Nephron (organoid): Measurements from ENCODE around the gene DDX1.

ENCODE experiments used
- H3K27ac Mint-ChIP-seq, 3 experiments: 2 replicates each; pipeline ENCODE4 v1.8.0; 2020; ENCODE audit warnings: mixed read lengths in 3 of 3, mild to moderate bottlenecking in 2 of 3, moderate library complexity in 1 of 3
- H3K27me3 Mint-ChIP-seq: 2 replicates; pipeline ENCODE4 v1.8.0; 2021; ENCODE audit warnings: low read depth, mild to moderate bottlenecking, moderate library complexity, mixed read lengths
- H3K36me3 Mint-ChIP-seq: 2 replicates; pipeline ENCODE4 v1.8.0; 2020; ENCODE audit warnings: low read depth, mixed read lengths
- H3K4me1 Mint-ChIP-seq: 2 replicates; pipeline ENCODE4 v1.8.0; 2020; ENCODE audit warnings: mixed read lengths
- H3K4me3 Mint-ChIP-seq, 3 experiments: 2 replicates each; pipeline ENCODE4 v1.8.0; 2020; ENCODE audit warnings: mild to moderate bottlenecking in 3 of 3, mixed read lengths in 3 of 3, moderate library complexity in 2 of 3
- H3K9me3 Mint-ChIP-seq: 2 replicates; pipeline ENCODE4 v1.8.0; 2020; ENCODE audit warnings: mixed read lengths
- TF ChIP-seq, protein P1 (sequence below), 3 experiments: fragments of 200-600 bp; sonication (generic); IDR thresholded peaks; one replicate each; pipeline ENCODE4 v1.5.0; 2021; ENCODE audit warnings: antibody characterized with exemption in 3 of 3; ENCODE audit not compliant: unreplicated experiment in 3 of 3

The DDX1 gene

DNA sequence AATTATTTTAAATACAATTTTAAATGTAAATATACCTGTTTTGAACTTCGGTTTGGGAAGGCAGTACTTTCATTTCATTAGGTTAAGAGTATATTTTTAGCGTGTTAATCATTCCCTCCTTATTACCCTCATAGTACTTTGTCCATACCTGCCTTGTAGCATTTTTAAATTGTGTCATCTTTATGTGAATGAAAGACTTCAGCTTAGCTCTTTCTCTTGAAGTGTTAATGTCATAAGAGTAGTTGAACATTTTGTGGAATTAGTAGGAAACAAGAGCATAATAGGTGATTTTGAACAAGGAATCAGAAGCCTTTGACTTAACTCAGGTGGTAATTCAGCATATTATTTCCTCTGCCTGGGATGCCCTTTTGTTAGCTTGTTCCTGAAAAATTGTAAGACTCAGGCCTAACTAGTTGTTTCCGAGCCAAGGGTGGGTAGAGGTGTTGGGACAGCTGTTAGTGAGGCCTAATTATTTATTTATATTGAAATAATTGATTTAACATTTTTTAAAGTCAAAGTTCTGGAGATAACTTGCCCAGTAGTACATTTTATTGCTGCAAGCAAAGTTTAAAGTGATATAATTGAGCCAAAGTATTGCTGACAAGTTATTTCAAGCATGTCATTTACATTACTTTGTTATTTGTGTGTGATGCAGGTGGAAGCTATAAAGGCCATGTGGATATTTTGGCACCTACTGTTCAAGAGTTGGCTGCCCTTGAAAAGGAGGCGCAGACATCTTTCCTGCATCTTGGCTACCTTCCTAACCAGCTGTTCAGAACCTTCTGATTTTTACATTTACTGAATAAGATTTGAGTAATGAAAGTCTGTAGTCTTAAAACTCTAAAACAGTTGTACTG is 38.7 kb downstream of the DDX1 start:
- H3K4me1 Mint-ChIP-seq = peaks cover 26% of the 10 kb centered on the region
- no peak overlapping the region for H3K4me3 Mint-ChIP-seq
- TF ChIP-seq, protein P1, sequence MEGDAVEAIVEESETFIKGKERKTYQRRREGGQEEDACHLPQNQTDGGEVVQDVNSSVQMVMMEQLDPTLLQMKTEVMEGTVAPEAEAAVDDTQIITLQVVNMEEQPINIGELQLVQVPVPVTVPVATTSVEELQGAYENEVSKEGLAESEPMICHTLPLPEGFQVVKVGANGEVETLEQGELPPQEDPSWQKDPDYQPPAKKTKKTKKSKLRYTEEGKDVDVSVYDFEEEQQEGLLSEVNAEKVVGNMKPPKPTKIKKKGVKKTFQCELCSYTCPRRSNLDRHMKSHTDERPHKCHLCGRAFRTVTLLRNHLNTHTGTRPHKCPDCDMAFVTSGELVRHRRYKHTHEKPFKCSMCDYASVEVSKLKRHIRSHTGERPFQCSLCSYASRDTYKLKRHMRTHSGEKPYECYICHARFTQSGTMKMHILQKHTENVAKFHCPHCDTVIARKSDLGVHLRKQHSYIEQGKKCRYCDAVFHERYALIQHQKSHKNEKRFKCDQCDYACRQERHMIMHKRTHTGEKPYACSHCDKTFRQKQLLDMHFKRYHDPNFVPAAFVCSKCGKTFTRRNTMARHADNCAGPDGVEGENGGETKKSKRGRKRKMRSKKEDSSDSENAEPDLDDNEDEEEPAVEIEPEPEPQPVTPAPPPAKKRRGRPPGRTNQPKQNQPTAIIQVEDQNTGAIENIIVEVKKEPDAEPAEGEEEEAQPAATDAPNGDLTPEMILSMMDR (IDR thresholded peaks at IDR 0.05; ENCODE audit: unreplicated experiment in 3 of 3) = no peak
- no peaks in the 10 kb centered on the region for H3K27me3 Mint-ChIP-seq
- no peaks in the 10 kb centered on the region for H3K9me3 Mint-ChIP-seq
- H3K36me3 Mint-ChIP-seq = peaks cover 89% of the 10 kb centered on the region
- peak overlapping the region in 1 of 3 experiments; percentile 29 for H3K27ac Mint-ChIP-seq

DNA sequence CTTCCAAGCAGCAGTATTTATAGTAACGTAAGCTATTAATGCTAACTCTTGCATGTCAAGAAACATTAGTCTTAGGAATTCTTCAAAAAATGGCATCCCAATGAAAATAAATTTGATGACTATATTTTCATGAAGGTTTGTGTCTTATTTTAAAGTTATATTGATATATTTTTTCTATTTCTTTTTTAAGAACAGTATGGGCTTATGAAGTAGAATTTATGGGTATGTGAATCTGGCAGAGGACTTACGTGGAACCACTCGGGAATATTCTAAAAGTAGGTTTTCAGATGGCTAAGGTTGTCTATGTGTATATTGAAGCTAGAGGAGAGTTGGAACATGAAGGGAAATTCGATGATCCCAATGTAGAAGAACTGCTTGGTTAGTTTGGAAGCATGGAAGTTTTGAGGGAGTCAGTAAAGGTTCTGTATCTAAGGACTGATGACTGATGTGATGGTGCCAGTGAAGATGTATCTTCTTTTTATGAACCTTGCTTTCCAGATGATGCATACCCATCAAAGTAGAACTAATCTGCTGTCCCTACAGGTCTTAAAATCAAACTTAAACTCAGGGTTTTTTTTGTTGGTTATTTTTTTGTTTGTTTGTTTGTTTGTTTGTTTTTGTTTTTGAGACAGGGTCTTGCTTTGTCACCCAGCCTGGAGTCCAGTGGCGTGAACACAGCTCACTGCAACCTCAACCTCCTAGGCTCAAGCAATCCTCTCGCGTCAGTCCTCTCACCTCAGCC is 39.5 kb downstream of the DDX1 start:
- Mint-ChIP-seq H3K4me3 (no peak overlapping the region), H3K9me3 (no peaks in the 10 kb centered on the region), H3K27ac (peak overlapping the region in 2 of 3 experiments; percentile 19 to 29), H3K27me3 (no peaks in the 10 kb centered on the region), H3K4me1 (peaks cover 28% of the 10 kb centered on the region), H3K36me3 (peaks cover 82% of the 10 kb centered on the region)
- TF ChIP-seq, protein P1 (IDR thresholded peaks at IDR 0.05; ENCODE audit: unreplicated experiment in 3 of 3) = no peak

GRCh38 chr2:15631883-15632282 is 40.2 kb downstream of the DDX1 start:
- no peaks in the 10 kb centered on the region for H3K27me3 Mint-ChIP-seq
- TF ChIP-seq, protein P1 (IDR thresholded peaks at IDR 0.05; ENCODE audit: unreplicated experiment in 3 of 3) = no peak
- no peak overlapping the region for H3K4me3 Mint-ChIP-seq
- H3K36me3 Mint-ChIP-seq = peaks cover 74% of the 10 kb centered on the region
- peaks cover 28% of the 10 kb centered on the region for H3K4me1 Mint-ChIP-seq
- H3K27ac Mint-ChIP-seq = no peak overlapping the region
- H3K9me3 Mint-ChIP-seq = no peaks in the 10 kb centered on the region

- Mint-ChIP-seq H3K4me3 (no peak overlapping the region), H3K36me3 (peaks cover 65% of the 10 kb centered on the region), H3K4me1 (peaks cover 35% of the 10 kb centered on the region), H3K27ac (no peak overlapping the region), H3K9me3 (no peaks in the 10 kb centered on the region), H3K27me3 (no peaks in the 10 kb centered on the region)
- TF ChIP-seq, protein P1 (IDR thresholded peaks at IDR 0.05; ENCODE audit: unreplicated experiment in 3 of 3) = no peak
Measured at GRCh38 chr2:15633043-15633970, 41.6 kb downstream of the DDX1 start.

GRCh38 chr2:15633971-15634346 is 42.3 kb downstream of the DDX1 start:
- no peaks in the 10 kb centered on the region for H3K27me3 Mint-ChIP-seq
- no peaks in the 10 kb centered on the region for H3K9me3 Mint-ChIP-seq
- no peak overlapping the region for H3K27ac Mint-ChIP-seq
- H3K36me3 Mint-ChIP-seq = peaks cover 65% of the 10 kb centered on the region
- H3K4me1 Mint-ChIP-seq = peaks cover 41% of the 10 kb centered on the region
- TF ChIP-seq, protein P1 (IDR thresholded peaks at IDR 0.05; ENCODE audit: unreplicated experiment in 3 of 3) = no peak
- no peak overlapping the region for H3K4me3 Mint-ChIP-seq
